Endothelial cell of umbilical vein (primary cell): Measurements from ENCODE around the gene DCUN1D1. TPM values are rescaled to one million over a fixed set of nuclear protein-coding genes. Genes with fewer than 3 reads are reported as not detected.

Experiments
- BruUV-seq: library from RNA; stranded (reverse); fragments of 400-500 nt; replicated peaks from 2 replicates; lab custom pipeline; 2021; lab: Mats Ljungman, UMichigan
- CTCF ChIA-PET: fragments of 300-600, 350-600 bp; sonication (Branson Sonifier 250); formaldehyde crosslinking; loops from one replicate; lab custom pipeline; 2021; ENCODE audit warnings: antibody characterized with exemption, inconsistent platforms; lab: Charles Lee
- POLR2A ChIA-PET: fragments of 300-600, 350-600 bp; sonication (Branson Sonifier 250); formaldehyde crosslinking; loops from one replicate; lab custom pipeline; 2021; ENCODE audit warnings: antibody characterized with exemption, inconsistent platforms; lab: Charles Lee
- DNase-seq: peaks from one replicate; pipeline ENCODE4 v3.0.0-alpha.2; 2011; ENCODE audit warnings: low read depth, low spot score
- FAIRE-seq: peaks from 2 replicates; lab custom pipeline; 2011; peaks lifted over from hg19 to GRCh38; lab: Jason Lieb, UNC
- H2AFZ ChIP-seq: 2 replicates; pipeline ENCODE4 v1.6.0; 2012; ENCODE audit warnings: low read depth, low read length, control low read depth, inconsistent platforms
- H3K27ac ChIP-seq: 2 replicates; pipeline ENCODE4 v1.5.1; 2011; ENCODE audit warnings: low read depth, mild to moderate bottlenecking, control low read depth, low read length, moderate library complexity; ENCODE audit not compliant: insufficient read depth
- H3K27me3 ChIP-seq, 2 experiments: 2 replicates each; pipeline versions ENCODE4 v1.6.0 to v1.6.1; 2011; ENCODE audit warnings: low read length in 2 of 2, mixed read lengths in 1 of 2; ENCODE audit not compliant: control insufficient read depth in 2 of 2, insufficient read depth in 2 of 2
- H3K36me3 ChIP-seq, 2 experiments: 2 replicates in 1 of 2; 3 replicates in 1 of 2; pipeline ENCODE4 v1.5.1; 2011; ENCODE audit warnings: low read length in 2 of 2, mild to moderate bottlenecking in 1 of 2, moderate library complexity in 1 of 2; ENCODE audit not compliant: control insufficient read depth in 2 of 2, insufficient read depth in 2 of 2; ENCODE audit errors: extremely low read depth in 1 of 2
- H3K4me1 ChIP-seq: 3 replicates; pipeline ENCODE4 v1.5.1; 2011; ENCODE audit warnings: mild to moderate bottlenecking, low read length; ENCODE audit not compliant: control insufficient read depth, insufficient read depth; ENCODE audit errors: extremely low read depth
- H3K4me2 ChIP-seq: 2 replicates; pipeline ENCODE4 v1.6.1; 2011; ENCODE audit warnings: low read length, control low read depth, mixed read lengths; ENCODE audit not compliant: insufficient read depth
- H3K4me3 ChIP-seq, 3 experiments: fragments of 200-600 bp in 1 of 3; sonication (generic), shearing (Covaris generic) in 1 of 3; replicated peaks in 1 of 3; 2 replicates each; pipeline ENCODE4 v1.5.1; 2011 to 2016; ENCODE audit warnings: control low read depth in 3 of 3, low read length in 3 of 3, mild to moderate bottlenecking in 2 of 3, inconsistent platforms in 1 of 3, low read depth in 1 of 3, moderate library complexity in 1 of 3; ENCODE audit not compliant: insufficient read depth in 1 of 3
- H3K79me2 ChIP-seq: 2 replicates; pipeline ENCODE4 v1.6.0; 2012; ENCODE audit warnings: low read length, inconsistent platforms; ENCODE audit not compliant: control insufficient read depth, insufficient read depth
- H3K9ac ChIP-seq: replicated peaks from 2 replicates; pipeline ENCODE3; 2011; ENCODE audit warnings: low read length, control low read depth; ENCODE audit not compliant: insufficient read depth; ENCODE audit errors: extremely low read depth
- H3K9me1 ChIP-seq: replicated peaks from 3 replicates; pipeline ENCODE4 v1.6.0; 2011; ENCODE audit warnings: mild to moderate bottlenecking, low read length; ENCODE audit not compliant: control insufficient read depth, insufficient read depth; ENCODE audit errors: extremely low read depth
- H3K9me3 ChIP-seq: replicated peaks from 2 replicates; pipeline ENCODE4 v1.5.1; 2012; ENCODE audit warnings: low read length, inconsistent platforms; ENCODE audit not compliant: control insufficient read depth, insufficient read depth
- H4K20me1 ChIP-seq: replicated peaks from 2 replicates; pipeline ENCODE3; 2011; ENCODE audit warnings: mild to moderate bottlenecking, low read length; ENCODE audit not compliant: control insufficient read depth, insufficient read depth; ENCODE audit errors: extremely low read depth
- CTCF ChIP-seq, 2 donors: IDR thresholded peaks; 1 replicate in 1 of 2; 2 replicates in 1 of 2; pipeline ENCODE4 v1.5.1; 2011; ENCODE audit warnings: low read length in 2 of 2, mild to moderate bottlenecking in 2 of 2, moderate library complexity in 2 of 2, control low read depth in 1 of 2, inconsistent platforms in 1 of 2, low read depth in 1 of 2; ENCODE audit not compliant: insufficient read depth in 1 of 2; ENCODE audit errors: extremely low read depth in 1 of 2
- EZH2 ChIP-seq: IDR thresholded peaks from 2 replicates; pipeline ENCODE4 v1.6.1; 2012; ENCODE audit warnings: borderline replicate concordance, low read depth, mild to moderate bottlenecking, moderate library complexity, low read length, inconsistent platforms; ENCODE audit not compliant: severe bottlenecking
- FOS ChIP-seq: IDR thresholded peaks from 2 replicates; pipeline ENCODE4 v1.6.1; 2011; ENCODE audit warnings: mild to moderate bottlenecking, low read length, moderate library complexity, borderline replicate concordance; ENCODE audit not compliant: insufficient read depth
- GATA2 ChIP-seq: IDR thresholded peaks from 2 replicates; pipeline ENCODE4 v1.7.0; 2011; ENCODE audit warnings: low read depth, mild to moderate bottlenecking, moderate library complexity, mixed read lengths, low read length; ENCODE audit not compliant: insufficient read length, insufficient read depth
- JUN ChIP-seq: IDR thresholded peaks from 2 replicates; pipeline ENCODE4 v1.6.1; 2011; ENCODE audit warnings: borderline replicate concordance, low read depth; ENCODE audit not compliant: insufficient read length, insufficient read depth
- MAX ChIP-seq: IDR thresholded peaks from 2 replicates; pipeline ENCODE4 v1.6.1; 2011; ENCODE audit not compliant: insufficient read depth, insufficient read length
- MYC ChIP-seq: IDR thresholded peaks from one replicate; pipeline ENCODE4 v1.6.1; 2011; ENCODE audit warnings: mild to moderate bottlenecking, low read depth, low read length
- POLR2AphosphoS5 ChIP-seq: IDR thresholded peaks from 2 replicates; pipeline ENCODE4 v1.6.1; 2012; ENCODE audit warnings: low read depth, mild to moderate bottlenecking, control low read depth, low read length, moderate library complexity; ENCODE audit not compliant: insufficient read depth
- dilution Hi-C: fragments of 300-500 bp; cut with MboI; formaldehyde crosslinking; loops from one replicate; pipeline ENCODE4 v1.15.0; 2019; ENCODE audit warnings: low sequenced_read_pairs; ENCODE audit not compliant: extremely low pct_ligation_motif_present
- intact Hi-C: fragments of 100-400 bp; cut with micrococcal nuclease; formaldehyde crosslinking; loops from one replicate; pipeline ENCODE4 v1.10.0; 2022
- polyA plus RNA-seq, 4 experiments: library from polyadenylated mRNA; depleted of rRNA in 3 of 4; stranded (reverse) in 3 of 4; unstranded in 1 of 4; fragments of >200 nt; gene quantifications; 2 replicates each; pipeline versions ENCODE4 v1.2.1 to v1.2.3, GENCODE V29; 2011 to 2012; ENCODE audit warnings: missing spikeins in 1 of 4
- total RNA-seq: library from RNA; stranded (reverse); gene quantifications from 2 replicates; pipeline ENCODE4 v1.2.3, GENCODE V29; 2021

The DCUN1D1 gene
- total and polyA plus RNA-seq, 2 donors (not counting 3 experiments of a cell fraction or from before 2014, with no cell fraction given) = 4.9 to 41.3 TPM

GRCh38 chr3:182896553-182896952 is 83.8 kb downstream of the DCUN1D1 start:
- dilution Hi-C loops = no loop called here
- H3K9ac ChIP-seq = no peak overlapping the region

More at GRCh38 chr3:182896553-182896952, 83.8 kb downstream of the DCUN1D1 start:
- DNase-seq (no peak), FAIRE-seq (no peak)
- intact Hi-C loops = no loop called here
- Histone ChIP-seq H3K4me1 (no peaks in the 10 kb centered on the region), H3K27ac (no peak overlapping the region), H3K4me3 (no peak overlapping the region), H3K4me2 (no peak overlapping the region), H3K79me2 (no peaks in the 10 kb centered on the region), H2AFZ (no peak overlapping the region), H3K27me3 (no peaks in the 10 kb centered on the region), H3K9me3 (no peaks in the 10 kb centered on the region), H3K9me1 (no peaks in the 10 kb centered on the region), H3K36me3 (peaks cover 0 to 4% of the 10 kb centered on the region in 2 experiments), H4K20me1 (no peaks in the 10 kb centered on the region)
- BruUV-seq = no TSS peak
- ChIA-PET CTCF (no interaction called here), POLR2A (no interaction called here)
- no peak for TF ChIP-seq JUN
- TF ChIP-seq EZH2 = no peak
- no peak for TF ChIP-seq CTCF (IDR thresholded peaks at IDR 0.05; ENCODE audit: extremely low read depth in 1 of 2, insufficient read depth in 1 of 2, low read depth in 1 of 2, low read length in 2 of 2)
- TF ChIP-seq MAX = no peak
- no peak for TF ChIP-seq MYC
- no peak for TF ChIP-seq GATA2
- no peak for TF ChIP-seq FOS
- TF ChIP-seq POLR2AphosphoS5 = no peak
